Mesothelial cell of epicardium (in vitro differentiated cells): Measurements from ENCODE around the gene SH3PXD2B. TPM values are rescaled to one million over a fixed set of nuclear protein-coding genes. Genes with fewer than 3 reads are reported as not detected.

Experiments
- DNase-seq, 2 experiments: peaks; one replicate each; pipeline ENCODE4 v3.0.0; 2021; ENCODE audit warnings: low spot score in 2 of 2; ENCODE audit not compliant: unreplicated experiment in 2 of 2
- H3K27ac Mint-ChIP-seq: 2 replicates; pipeline ENCODE4 v1.8.0; 2021; ENCODE audit warnings: mixed read lengths
- H3K27me3 Mint-ChIP-seq: 2 replicates; pipeline ENCODE4 v1.8.0; 2021; ENCODE audit warnings: low read depth, mixed read lengths
- H3K36me3 Mint-ChIP-seq: 2 replicates; pipeline ENCODE4 v1.8.0; 2021; ENCODE audit warnings: mixed read lengths
- H3K4me1 Mint-ChIP-seq: 2 replicates; pipeline ENCODE4 v1.8.0; 2021; ENCODE audit warnings: mixed read lengths
- H3K4me3 Mint-ChIP-seq: 2 replicates; pipeline ENCODE4 v1.8.0; 2021; ENCODE audit warnings: mild to moderate bottlenecking, moderate library complexity, mixed read lengths
- H3K9me3 Mint-ChIP-seq: 2 replicates; pipeline ENCODE4 v1.8.0; 2021; ENCODE audit warnings: mixed read lengths
- CTCF ChIP-seq: fragments of 200-600 bp; sonication (generic); IDR thresholded peaks from one replicate; pipeline ENCODE4 v1.5.0; 2021; ENCODE audit warnings: antibody characterized with exemption; ENCODE audit not compliant: unreplicated experiment
- total RNA-seq: library from RNA; stranded (reverse); gene quantifications from 3 replicates; pipeline ENCODE4 v1.2.1, GENCODE V29; 2021

Gene SH3PXD2B
- total RNA-seq, 1 donor from 2014 or later = 68.9 TPM

DNA sequence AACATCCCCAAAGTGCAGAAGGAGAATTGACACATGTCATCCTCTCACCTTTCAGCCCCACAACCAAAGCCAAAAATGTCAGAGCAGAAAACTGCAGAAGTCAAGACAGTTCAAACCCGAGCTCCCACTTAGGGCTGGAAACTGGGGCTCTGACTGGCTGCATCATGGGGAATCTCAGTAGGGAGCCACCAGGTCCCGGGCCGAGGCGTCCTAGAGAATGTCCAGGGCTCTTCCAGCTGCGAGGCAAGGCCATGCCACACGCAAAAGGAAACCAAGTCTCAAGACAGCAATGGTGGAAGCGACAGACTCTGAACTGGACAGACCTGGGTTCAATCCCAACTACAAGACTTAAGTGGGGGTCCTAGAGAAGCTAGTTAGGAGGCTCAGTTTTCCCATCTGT lies 13.8 kb downstream of the SH3PXD2B start:
- TF ChIP-seq CTCF = no peak
- peaks cover 33% of the 10 kb centered on the region for H3K4me1 Mint-ChIP-seq
- H3K36me3 Mint-ChIP-seq = no peaks in the 10 kb centered on the region
- no peak overlapping the region for H3K27ac Mint-ChIP-seq
- no peaks in the 10 kb centered on the region for H3K9me3 Mint-ChIP-seq
- no peak overlapping the region for H3K4me3 Mint-ChIP-seq
- H3K27me3 Mint-ChIP-seq = no peaks in the 10 kb centered on the region
- no peak for DNase-seq

DNA sequence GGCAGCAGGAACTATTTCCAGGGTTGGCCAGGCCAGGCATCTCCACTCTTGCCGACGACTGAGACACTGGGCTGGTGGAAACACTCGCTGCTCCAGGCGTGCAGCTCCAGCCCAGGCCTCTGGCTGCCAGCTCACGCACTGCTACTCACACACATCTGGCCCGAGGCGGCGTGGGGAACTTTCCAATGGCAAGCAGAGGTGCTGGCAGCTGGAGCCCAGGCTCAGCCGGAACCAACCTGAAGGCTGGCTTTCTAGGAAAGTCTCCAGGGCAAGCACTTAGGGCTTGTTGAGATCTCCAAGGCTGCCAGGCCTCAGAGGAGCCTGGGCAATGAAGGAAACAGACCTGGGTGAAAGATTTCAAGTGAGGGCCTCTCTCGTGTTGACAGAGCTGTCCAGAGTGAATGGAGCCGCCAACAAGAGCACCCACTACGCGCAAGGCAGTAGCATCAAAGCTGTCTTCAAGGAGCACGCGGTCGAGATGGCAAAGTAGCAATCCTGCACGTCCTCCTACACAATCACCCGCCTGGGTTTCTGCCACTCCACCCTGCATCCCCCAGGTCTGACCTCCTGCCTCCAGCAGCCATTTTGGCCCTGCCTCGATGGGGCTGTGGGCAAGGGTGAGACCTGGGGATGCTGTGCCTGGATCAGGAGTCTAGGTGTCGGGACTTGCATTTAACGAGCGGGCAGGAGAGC lies 14.4 kb downstream of the SH3PXD2B start:
- H3K4me1 Mint-ChIP-seq = peaks cover 29% of the 10 kb centered on the region
- no peak for DNase-seq
- H3K27ac Mint-ChIP-seq = no peak overlapping the region
- H3K4me3 Mint-ChIP-seq = no peak overlapping the region
- no peaks in the 10 kb centered on the region for H3K9me3 Mint-ChIP-seq
- no peaks in the 10 kb centered on the region for H3K36me3 Mint-ChIP-seq
- no peak for TF ChIP-seq CTCF
- no peaks in the 10 kb centered on the region for H3K27me3 Mint-ChIP-seq

GRCh38 chr5:172438319-172438668 lies 16.0 kb downstream of the SH3PXD2B start:
- DNase-seq = no peak
- Mint-ChIP-seq H3K4me1 (peaks cover 20% of the 10 kb centered on the region), H3K27ac (peak overlapping the region; percentile 79), H3K4me3 (no peak overlapping the region), H3K27me3 (no peaks in the 10 kb centered on the region), H3K36me3 (no peaks in the 10 kb centered on the region), H3K9me3 (no peaks in the 10 kb centered on the region)
- TF ChIP-seq CTCF = no peak

DNA sequence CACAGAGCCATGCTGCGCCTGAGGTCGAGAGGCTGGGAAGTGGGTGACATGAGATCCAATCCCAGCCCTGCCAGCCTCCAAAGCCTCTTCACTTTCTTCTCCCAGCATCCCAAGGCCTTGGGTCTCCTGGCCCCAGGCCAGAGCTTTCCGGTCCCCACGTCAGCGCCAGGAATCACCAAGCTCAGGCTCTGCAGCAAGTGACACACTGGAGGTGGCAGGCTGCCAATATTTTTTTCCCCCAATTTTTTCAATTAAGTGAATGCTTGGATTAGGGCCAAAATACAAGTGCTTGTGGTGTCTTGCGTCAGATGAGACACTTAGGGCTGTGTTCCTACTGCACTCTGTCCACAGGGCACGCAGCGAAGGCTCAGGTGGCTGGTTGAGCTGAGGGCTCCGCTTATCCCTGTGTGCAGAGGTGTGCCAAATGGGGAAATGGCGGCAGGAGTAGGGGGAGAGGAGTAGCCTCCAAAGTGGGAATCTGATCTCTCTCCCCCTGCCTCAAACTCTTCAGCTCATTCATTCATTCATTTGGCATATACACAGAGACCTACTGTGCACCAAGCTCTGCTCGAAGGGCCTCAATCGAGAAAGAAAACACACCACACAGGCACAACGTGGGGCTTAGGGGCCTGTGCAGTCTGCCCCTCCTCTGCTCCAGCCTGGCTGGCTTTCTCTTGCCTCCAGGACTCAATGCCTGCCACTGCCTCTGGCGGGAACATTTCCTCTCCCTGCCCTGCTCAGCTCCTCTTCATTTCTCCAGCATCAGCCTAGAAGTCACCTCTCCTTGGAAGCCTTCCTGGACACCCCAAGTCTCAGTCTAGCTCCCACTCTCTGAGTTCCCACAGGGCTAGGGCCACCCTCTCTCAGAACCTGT lies 16.6 kb downstream of the SH3PXD2B start:
- Mint-ChIP-seq H3K36me3 (no peaks in the 10 kb centered on the region), H3K27ac (peak overlapping the region; percentile 79), H3K4me3 (no peak overlapping the region), H3K27me3 (no peaks in the 10 kb centered on the region), H3K9me3 (no peaks in the 10 kb centered on the region), H3K4me1 (peaks cover 18% of the 10 kb centered on the region)
- DNase-seq = peak; percentile 63 to 73
- no peak for TF ChIP-seq CTCF

GRCh38 chr5:172436879-172437369 lies 17.4 kb downstream of the SH3PXD2B start:
- no peak overlapping the region for H3K4me3 Mint-ChIP-seq
- peak overlapping the region; percentile 79 for H3K27ac Mint-ChIP-seq
- no peak for DNase-seq
- no peaks in the 10 kb centered on the region for H3K36me3 Mint-ChIP-seq
- peaks cover 18% of the 10 kb centered on the region for H3K4me1 Mint-ChIP-seq
- no peaks in the 10 kb centered on the region for H3K27me3 Mint-ChIP-seq
- no peak for TF ChIP-seq CTCF
- no peaks in the 10 kb centered on the region for H3K9me3 Mint-ChIP-seq
